ENCODE measurements around the gene CXCL13. TPM values are rescaled to one million over a fixed set of nuclear protein-coding genes. Genes with fewer than 3 reads are reported as not detected.
"Not testable (repeated sequence)": the region's sequence is repeated elsewhere in the genome, so short reads cannot be mapped to it uniquely, and the experiment has no call there.

The CXCL13 gene
- total RNA-seq, 4 donors from 2014 or later: 2.2 to 2.4 TPM; not detected in 2

DNA sequence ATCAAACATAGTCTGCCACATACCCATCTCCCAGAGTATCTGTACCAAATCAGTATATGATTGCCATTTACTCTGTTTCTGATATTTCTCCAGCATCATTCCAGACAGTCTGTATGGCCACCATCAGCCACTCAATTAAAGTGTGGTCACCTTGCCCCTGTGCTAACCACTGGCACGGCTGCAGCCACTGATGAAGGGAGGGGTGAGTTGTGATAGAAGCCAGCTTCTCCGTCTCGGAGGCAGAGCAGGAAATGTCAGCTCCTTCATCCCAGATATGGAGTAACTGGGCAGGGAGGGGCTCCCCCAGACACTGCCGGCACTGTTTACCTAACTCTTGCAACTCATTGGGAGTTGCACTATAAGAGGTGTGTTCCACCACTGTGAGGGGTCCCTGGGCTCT is 30.3 kb downstream of the CXCL13 start:
- H3K4me3 ChIP-seq: no peak overlapping the region
- DNase-seq: no peak
- H3K4me1 ChIP-seq: peaks cover 0 to 6% (median 4%) of the 10 kb centered on the region in 3 donors
- H3K27me3 ChIP-seq: no peaks in the 10 kb centered on the region
- no peak overlapping the region for H3K27ac ChIP-seq
- 66 to 78% methylated on average over 4 of the region's 4 CpGs for whole genome bisulfite sequencing, 2 donors
- H3K36me3 ChIP-seq: no peaks in the 10 kb centered on the region
- intact Hi-C loops (cut with DNase I): no loop called here
- no peak for TF ChIP-seq POLR2A (IDR thresholded peaks at IDR 0.05)
- TF ChIP-seq, protein P1, sequence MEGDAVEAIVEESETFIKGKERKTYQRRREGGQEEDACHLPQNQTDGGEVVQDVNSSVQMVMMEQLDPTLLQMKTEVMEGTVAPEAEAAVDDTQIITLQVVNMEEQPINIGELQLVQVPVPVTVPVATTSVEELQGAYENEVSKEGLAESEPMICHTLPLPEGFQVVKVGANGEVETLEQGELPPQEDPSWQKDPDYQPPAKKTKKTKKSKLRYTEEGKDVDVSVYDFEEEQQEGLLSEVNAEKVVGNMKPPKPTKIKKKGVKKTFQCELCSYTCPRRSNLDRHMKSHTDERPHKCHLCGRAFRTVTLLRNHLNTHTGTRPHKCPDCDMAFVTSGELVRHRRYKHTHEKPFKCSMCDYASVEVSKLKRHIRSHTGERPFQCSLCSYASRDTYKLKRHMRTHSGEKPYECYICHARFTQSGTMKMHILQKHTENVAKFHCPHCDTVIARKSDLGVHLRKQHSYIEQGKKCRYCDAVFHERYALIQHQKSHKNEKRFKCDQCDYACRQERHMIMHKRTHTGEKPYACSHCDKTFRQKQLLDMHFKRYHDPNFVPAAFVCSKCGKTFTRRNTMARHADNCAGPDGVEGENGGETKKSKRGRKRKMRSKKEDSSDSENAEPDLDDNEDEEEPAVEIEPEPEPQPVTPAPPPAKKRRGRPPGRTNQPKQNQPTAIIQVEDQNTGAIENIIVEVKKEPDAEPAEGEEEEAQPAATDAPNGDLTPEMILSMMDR (IDR thresholded peaks at IDR 0.05): no peak
- no peaks in the 10 kb centered on the region for H3K9me3 ChIP-seq

GRCh38 chr4:77636902-77637301 is 31.3 kb downstream of the CXCL13 start:
- no peaks in the 10 kb centered on the region for H3K9me3 ChIP-seq
- H3K4me3 ChIP-seq: no peak overlapping the region
- intact Hi-C loops (cut with DNase I): no loop called here
- no peaks in the 10 kb centered on the region for H3K36me3 ChIP-seq
- peaks cover 0 to 6% (median 4%) of the 10 kb centered on the region in 3 donors for H3K4me1 ChIP-seq
- no peak overlapping the region for H3K27ac ChIP-seq
- WGBS, 2 donors: 44 to 53% methylated on average over 3 of the region's 3 CpGs
- DNase-seq: no peak
- no peaks in the 10 kb centered on the region for H3K27me3 ChIP-seq
- no peak for TF ChIP-seq POLR2A (IDR thresholded peaks at IDR 0.05)

- intact Hi-C loops (cut with DNase I); H3K36me3 ChIP-seq; H3K4me3 ChIP-seq; H3K4me1 ChIP-seq; DNase-seq; H3K27ac ChIP-seq; H3K27me3 ChIP-seq: not testable (repeated sequence)
- 79 to 92% methylated on average over 1 of the region's 1 CpG for WGBS, 2 donors
- peaks cover 0 to 18% (median 6%) of the 10 kb centered on the region in 3 donors for H3K9me3 ChIP-seq
Observed at GRCh38 chr4:77644069-77644468, 38.4 kb downstream of the CXCL13 start.

GRCh38 chr4:77650787-77651186 is 45.2 kb downstream of the CXCL13 start:
- intact Hi-C loops (cut with DNase I): no loop called here
- 61 to 67% methylated on average over 1 of the region's 1 CpG for WGBS, 2 donors
- Histone ChIP-seq H3K4me1 (no peaks in the 10 kb centered on the region), H3K36me3 (no peaks in the 10 kb centered on the region), H3K9me3 (peaks cover 0 to 10% (median 6%) of the 10 kb centered on the region in 3 donors), H3K27ac (no peak overlapping the region), H3K4me3 (no peak overlapping the region), H3K27me3 (no peaks in the 10 kb centered on the region)
- DNase-seq: no peak
- TF ChIP-seq POLR2A (IDR thresholded peaks at IDR 0.05): no peak
- TF ChIP-seq, protein P1 (IDR thresholded peaks at IDR 0.05): no peak

DNA sequence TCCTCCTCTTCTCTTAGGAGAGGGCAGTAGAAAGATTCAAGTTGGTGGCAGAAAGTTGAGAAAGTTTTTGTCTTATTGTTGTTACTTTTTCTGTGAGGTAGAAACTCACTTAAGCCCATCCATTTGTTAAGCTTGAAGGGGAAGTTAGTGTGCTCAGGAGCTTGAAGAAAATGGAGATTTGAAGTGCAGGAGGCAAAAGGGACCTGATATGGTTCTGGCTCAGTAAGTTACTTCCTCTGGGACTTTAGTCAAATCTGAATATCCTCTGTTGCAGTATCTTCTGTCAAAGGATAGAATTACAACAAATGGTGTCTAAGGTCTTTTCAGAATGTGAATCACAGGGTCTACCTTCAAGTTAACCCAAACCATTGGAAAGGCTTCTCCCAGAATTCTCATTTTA is 46.2 kb downstream of the CXCL13 start:
- Histone ChIP-seq H3K27me3 (no peaks in the 10 kb centered on the region), H3K36me3 (no peaks in the 10 kb centered on the region), H3K9me3 (peaks cover 0 to 1% (median 0%) of the 10 kb centered on the region in 3 donors), H3K27ac (no peak overlapping the region), H3K4me1 (no peaks in the 10 kb centered on the region), H3K4me3 (no peak overlapping the region)
- DNase-seq: no peak
- intact Hi-C loops (cut with DNase I): no loop called here
- no peak for TF ChIP-seq POLR2A (IDR thresholded peaks at IDR 0.05)
- TF ChIP-seq, protein P1 (IDR thresholded peaks at IDR 0.05): no peak

DNA sequence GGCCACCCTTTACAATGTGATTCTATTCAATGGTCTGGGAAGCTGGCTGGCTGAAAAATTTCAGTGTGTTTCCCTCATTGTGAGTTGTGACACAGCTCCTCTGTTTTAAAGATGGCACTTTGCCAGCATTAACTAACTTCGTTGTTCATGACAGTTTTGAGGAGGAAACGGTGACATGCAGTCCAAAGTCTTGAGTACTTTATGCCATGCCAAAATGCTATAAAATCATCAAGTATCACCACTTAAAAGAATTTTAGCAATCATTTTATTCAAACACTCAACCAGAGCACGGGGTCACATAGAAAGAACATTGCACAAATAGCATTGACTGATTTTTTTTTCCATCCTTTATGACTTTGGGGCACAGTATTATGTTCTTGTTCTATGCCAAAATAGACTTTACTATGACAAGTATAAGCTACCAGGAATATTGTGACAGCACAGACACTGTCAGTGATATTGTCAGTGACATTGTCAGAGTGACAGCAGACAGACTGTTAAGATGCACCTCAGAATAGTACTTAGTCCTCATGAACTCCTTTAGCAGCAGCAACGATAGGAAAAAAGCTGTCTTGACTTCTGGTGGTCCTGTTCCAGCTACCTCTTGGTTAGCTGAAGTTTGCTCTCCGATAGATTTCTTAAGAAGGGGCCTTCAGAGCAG is 46.7 kb downstream of the CXCL13 start:
- Histone ChIP-seq H3K9me3 (no peaks in the 10 kb centered on the region), H3K27ac (no peak overlapping the region), H3K36me3 (no peaks in the 10 kb centered on the region), H3K4me1 (no peaks in the 10 kb centered on the region), H3K27me3 (no peaks in the 10 kb centered on the region), H3K4me3 (no peak overlapping the region)
- no peak for DNase-seq
- WGBS, 2 donors: 46 to 63% methylated on average over 5 of the region's 5 CpGs
- intact Hi-C loops (cut with DNase I): no loop called here
- no peak for TF ChIP-seq POLR2A (IDR thresholded peaks at IDR 0.05)
- TF ChIP-seq, protein P1 (IDR thresholded peaks at IDR 0.05): no peak

Data from esophagus squamous epithelium (tissue), 5 donors.